HG02981 (cell line): ENCODE data around the gene AQP6.
"Not testable (repeated sequence)": the region's sequence is repeated elsewhere in the genome, so short reads cannot be mapped to it uniquely, and the experiment has no call there.

Experiments used
- ATAC-seq: cut with Tn5 transposase; IDR thresholded peaks from one replicate; pipeline ENCODE4 v1.9.1; 2021; ENCODE audit warnings: mild to moderate bottlenecking, moderate library complexity; ENCODE audit not compliant: unreplicated experiment

The AQP6 gene

GRCh38 chr12:49969027-49969426 lies 3.7 kb upstream of the AQP6 start:
- no peak for ATAC-seq

- no peak for ATAC-seq
Measured at GRCh38 chr12:49969651-49970429, 2.9 kb upstream of the AQP6 start.

GRCh38 chr12:49970658-49971057 lies 2.1 kb upstream of the AQP6 start:
- ATAC-seq = no peak

GRCh38 chr12:49971141-49971540 lies 1.6 kb upstream of the AQP6 start:
- no peak for ATAC-seq

- ATAC-seq = no peak
Measured at GRCh38 chr12:49972129-49972528, 618 bp upstream of the AQP6 start.

- ATAC-seq = no peak
Measured at GRCh38 chr12:49973361-49973830, 649 bp downstream of the AQP6 start.

GRCh38 chr12:49974231-49974675 lies 1.5 kb downstream of the AQP6 start:
- no peak for ATAC-seq

GRCh38 chr12:49974677-49975317 lies 2.0 kb downstream of the AQP6 start:
- no peak for ATAC-seq

GRCh38 chr12:49975318-49975761 lies 2.6 kb downstream of the AQP6 start:
- ATAC-seq = no peak

- ATAC-seq = no peak
Measured at GRCh38 chr12:49976557-49976956, 3.8 kb downstream of the AQP6 start.

GRCh38 chr12:49978125-49978524 lies 5.4 kb downstream of the AQP6 start:
- ATAC-seq = no peak

GRCh38 chr12:49979016-49979586 lies 6.4 kb downstream of the AQP6 start:
- ATAC-seq = no peak

GRCh38 chr12:49979791-49980190 lies 7.0 kb downstream of the AQP6 start:
- no peak for ATAC-seq

- no peak for ATAC-seq
Measured at GRCh38 chr12:49980501-49981349, 8.0 kb downstream of the AQP6 start.

- ATAC-seq = no peak
Measured at GRCh38 chr12:49982246-49983087, 9.7 kb downstream of the AQP6 start.

- ATAC-seq = no peak
Measured at GRCh38 chr12:49983892-49984291, 11.1 kb downstream of the AQP6 start.

GRCh38 chr12:49984476-49985359 lies 12.0 kb downstream of the AQP6 start:
- ATAC-seq = no peak

- no peak for ATAC-seq
Measured at GRCh38 chr12:49985981-49986380, 13.2 kb downstream of the AQP6 start.

- ATAC-seq = not testable (repeated sequence)
Measured at GRCh38 chr12:49986476-49986875, 13.7 kb downstream of the AQP6 start.
